Cardiac atrium fibroblast (primary cell): ENCODE results near the gene AOAH. TPM values are rescaled to one million over a fixed set of nuclear protein-coding genes. Genes with fewer than 3 reads are reported as not detected.

Source experiments
- total RNA-seq: library from RNA; depleted of rRNA; stranded (reverse); fragments of >200 nt; gene quantifications from 2 replicates; pipeline ENCODE4 v1.2.3, GENCODE V29; 2015

Gene AOAH
- total RNA-seq = not detected in 2 replicates

GRCh38 chr7:36723951-36724664 is at the start of gene AOAH:
TSS of gene AOAH (minus strand) at chr7:36724494. CDS start at chr7:36724148, 346 bp downstream.

